NCI-H1930 (cell line): Measurements from ENCODE around the gene MYO3B.
"Not testable (repeated sequence)": the region's sequence is repeated elsewhere in the genome, so short reads cannot be mapped to it uniquely, and the experiment has no call there.

Source experiments
- DNase-seq, 2 experiments: peaks; one replicate each; lab custom pipeline; 2025; lab: John Stamatoyannopoulos, UW

The MYO3B gene

GRCh38 chr2:170263728-170264521 is 86.0 kb downstream of the MYO3B start:
- DNase-seq: not testable (repeated sequence)

- DNase-seq: no peak
Measured at GRCh38 chr2:170264522-170264860, 86.5 kb downstream of the MYO3B start.

DNA sequence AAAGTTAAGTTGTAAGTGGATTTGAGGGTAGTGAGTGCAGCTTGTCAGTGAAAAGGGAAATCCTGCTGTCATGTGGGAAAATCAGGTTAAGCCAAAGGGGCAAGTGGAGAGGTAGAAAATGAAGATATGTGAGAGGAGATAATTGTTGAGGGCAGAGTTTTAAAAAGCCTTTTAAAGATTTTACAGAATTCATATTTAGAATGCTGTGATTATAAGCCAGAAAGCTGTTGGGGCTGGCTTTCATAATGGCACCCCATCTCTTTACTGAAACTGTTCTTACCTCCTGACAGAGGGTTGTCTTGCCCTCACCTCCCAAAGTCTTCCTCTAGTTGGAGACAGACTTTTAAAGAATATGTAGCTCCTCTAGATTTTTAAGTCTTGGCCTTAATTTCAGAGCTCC is 86.9 kb downstream of the MYO3B start:
- DNase-seq: no peak

DNA sequence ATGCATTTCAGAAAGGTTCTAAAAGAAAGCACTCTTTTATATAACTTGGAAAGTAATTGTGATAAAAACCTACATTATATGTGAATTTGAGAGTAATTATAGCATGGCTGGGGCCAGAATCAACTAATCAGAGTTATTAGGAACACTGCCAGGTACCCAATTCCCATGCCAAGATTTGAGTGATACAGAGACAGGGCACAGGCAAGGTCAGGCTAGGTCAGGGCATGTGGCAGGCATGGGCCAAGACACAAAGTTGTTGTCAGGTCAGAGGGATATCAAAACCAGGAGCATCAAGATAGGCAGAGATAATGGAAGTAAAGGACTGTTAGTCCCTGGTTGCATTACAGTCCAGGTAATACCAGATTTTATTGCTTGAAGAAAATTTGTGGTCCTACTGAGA is 87.4 kb downstream of the MYO3B start:
- DNase-seq: no peak

DNA sequence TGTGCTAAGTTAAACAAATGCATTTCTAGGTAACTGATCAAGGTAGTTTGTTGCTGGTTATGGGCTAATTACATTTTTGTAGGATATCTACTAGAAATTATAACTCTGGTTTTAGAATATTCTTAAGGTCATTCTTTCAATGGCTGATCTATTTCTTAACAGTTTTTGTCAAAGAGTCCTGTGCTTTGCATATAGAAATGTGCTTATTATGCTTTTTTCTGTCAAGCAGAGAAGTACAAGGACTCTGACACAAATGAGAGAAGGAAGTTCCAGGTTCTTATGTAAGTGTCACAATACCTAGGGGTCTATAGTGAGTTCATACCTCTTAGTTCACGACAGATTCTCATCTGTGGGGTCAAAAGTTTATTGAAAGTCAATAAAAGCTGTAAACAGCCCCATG is 88.4 kb downstream of the MYO3B start:
- DNase-seq: no peak

DNA sequence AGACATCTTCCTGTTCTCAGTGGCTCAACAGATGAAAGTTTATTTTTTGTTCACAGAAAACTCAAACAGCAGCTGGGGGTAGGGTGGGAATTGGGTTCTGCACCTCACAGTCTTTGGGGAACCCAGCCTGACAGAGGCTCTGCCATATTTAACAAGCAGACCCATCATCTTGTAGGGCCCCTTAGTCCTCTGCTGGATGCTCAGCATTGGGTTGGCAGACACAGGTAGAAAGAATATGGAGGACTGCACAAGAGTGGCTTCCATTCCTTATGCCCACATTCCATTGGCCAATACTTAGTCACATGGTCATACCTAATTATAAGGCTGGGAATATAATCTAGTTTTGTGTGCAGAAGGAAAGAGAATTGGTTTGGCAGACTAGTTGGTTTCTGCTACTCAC is 89.1 kb downstream of the MYO3B start:
- DNase-seq: no peak

GRCh38 chr2:170270278-170270864 is 92.4 kb downstream of the MYO3B start:
- DNase-seq: no peak

DNA sequence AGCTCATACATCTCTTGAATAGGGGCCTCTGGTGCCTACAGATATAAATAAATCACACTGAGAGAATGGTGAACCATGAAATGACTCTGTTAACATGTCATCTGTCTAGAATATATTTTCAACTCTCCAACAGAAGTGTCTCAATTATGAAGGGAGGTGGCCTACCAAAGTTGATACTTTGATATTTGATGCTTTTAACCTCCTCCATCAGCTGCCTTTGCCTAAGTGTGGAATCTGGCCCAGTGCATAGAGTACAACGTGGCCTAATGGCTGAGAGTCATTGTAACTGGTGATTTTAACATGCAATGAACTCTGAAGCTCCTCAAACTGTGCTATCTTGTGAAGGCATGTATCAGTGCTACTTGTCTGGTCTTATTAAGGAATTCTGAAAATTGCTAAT is 93.4 kb downstream of the MYO3B start:
- DNase-seq: peak in 1 of 2 experiments; percentile 37

DNA sequence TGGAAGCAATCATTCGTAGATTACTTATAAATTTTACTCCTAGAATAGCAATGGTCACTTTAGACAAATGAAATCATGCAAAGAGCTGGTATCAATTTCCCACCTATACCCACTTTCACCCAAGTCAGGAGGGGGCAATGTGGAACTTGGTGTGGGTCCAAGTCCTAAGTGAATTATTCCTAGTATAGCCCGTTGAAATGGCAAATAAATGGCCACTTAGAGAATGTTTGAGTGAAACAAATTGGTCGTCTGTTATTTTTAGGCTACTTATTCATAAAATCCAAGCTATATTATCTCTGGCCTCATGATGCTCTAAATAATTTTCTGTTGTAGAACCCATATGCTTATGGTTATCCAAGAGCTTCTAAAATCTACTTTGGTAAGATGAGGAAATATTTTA is 98.1 kb downstream of the MYO3B start:
- DNase-seq: peak in 1 of 2 experiments; percentile 21

GRCh38 chr2:170276925-170277629 is 99.1 kb downstream of the MYO3B start:
- peak; percentile 83 to 93 for DNase-seq

- peak; percentile 77 to 89 for DNase-seq
Measured at GRCh38 chr2:170277951-170278350, 100.0 kb downstream of the MYO3B start.

- DNase-seq: not testable (repeated sequence)
Measured at GRCh38 chr2:170279615-170280014, 101.7 kb downstream of the MYO3B start.

DNA sequence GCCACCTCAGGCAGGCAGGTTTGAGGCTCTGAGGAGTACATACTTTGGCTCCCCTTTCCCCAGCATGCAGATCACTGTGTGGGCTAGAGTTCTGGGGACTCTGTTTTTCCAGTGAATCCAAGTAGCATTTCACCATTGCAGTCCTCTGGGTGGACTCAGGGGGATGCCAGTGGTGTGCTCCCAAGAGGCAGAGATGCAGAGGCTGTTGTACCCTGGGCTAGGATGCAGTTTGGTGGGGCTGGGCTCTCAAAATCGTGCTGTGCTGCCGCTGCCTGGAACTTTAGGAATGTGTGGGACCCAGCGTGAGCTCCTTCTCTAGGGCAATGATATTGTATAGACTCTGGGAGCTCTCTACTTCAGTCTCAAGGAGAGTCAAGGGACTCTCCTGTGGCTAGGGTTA is 104.9 kb downstream of the MYO3B start:
- no peak for DNase-seq

GRCh38 chr2:170284205-170284604 is 106.3 kb downstream of the MYO3B start:
- DNase-seq: no peak

- no peak for DNase-seq
Measured at GRCh38 chr2:170288859-170289258, 110.9 kb downstream of the MYO3B start.

DNA sequence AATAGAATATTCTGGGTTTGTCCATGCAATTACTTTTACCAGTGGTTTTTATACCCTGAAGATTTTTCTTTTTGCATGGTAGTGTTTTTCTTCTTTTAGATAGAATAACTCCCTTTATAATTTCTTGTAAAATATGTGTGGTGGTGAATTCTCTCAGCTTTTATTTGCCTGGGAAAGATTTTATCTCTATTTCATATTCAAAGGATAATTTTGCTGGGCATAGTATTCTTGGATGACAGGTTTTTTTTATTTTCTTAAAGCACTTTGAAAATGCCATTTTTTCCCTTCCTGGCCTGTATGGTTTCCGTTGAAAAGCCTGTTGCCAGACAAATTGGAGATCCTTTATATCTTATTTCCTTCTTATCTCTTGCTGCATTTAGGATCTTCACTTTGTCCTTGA is 113.5 kb downstream of the MYO3B start:
- DNase-seq: no peak

- no peak for DNase-seq
Measured at GRCh38 chr2:170292415-170292814, 114.5 kb downstream of the MYO3B start.

DNA sequence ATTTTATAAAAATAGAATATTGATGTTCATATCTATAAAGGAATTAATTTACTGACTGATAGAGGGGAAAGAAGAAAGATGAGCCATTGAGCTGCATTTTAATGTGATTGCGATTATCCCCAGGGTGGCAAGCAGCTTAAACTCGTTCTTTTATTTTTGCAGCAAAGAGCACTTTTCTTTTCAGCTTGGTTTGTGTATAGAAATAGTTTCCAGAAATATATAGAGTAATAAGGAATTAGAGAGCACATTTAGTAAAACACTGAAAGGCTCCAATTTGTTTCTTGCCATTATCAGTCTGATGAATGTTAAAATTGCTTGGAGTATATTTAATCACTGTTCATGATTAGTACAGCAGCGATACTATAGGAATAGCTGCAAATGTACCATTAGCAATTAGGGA is 119.5 kb downstream of the MYO3B start:
- no peak for DNase-seq

DNA sequence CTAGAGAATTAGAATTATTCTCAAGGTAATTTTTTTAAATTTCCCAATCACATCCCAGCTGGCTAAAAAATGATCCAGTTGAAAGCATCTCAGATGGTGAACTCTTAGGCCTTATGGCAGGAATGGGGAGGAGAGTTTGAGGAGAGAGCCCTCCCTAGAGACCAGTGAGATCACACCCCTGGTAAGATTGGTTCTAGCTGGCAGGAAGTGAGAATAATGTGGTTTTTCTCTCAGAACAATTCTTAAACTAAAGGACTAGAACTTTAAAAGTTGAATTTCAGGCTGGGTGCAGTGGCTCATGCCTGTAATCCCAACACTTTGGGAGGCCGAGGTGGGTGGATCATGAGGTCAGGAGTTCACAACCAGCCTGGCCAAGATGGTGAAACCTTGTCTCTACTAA is 120.2 kb downstream of the MYO3B start:
- no peak for DNase-seq

DNA sequence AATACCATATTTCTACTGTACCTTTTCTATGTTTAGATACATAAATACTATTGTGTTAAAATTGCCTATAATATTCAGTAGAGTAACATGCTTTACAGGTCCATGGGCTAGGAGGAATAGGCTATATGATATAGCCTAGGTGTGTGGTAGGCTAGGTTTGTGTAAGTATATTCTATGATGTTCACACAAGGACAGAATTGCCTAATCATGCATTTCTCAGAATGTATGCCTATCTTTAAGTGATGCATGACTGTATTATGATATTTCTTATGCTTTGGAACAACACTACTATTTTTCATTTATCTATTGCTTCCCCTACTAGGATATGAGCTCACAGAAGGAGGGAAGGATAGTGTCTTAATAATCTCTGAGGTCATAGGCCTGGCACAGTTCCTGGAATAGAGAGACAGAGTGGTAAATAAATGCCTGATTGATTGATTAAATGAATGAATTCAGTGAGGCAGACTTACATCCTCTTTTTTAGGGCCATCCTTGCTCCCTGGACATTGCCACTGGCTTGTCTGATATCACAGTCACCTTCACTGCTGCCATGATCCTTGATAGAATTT is 121.0 kb downstream of the MYO3B start:
- no peak for DNase-seq

DNA sequence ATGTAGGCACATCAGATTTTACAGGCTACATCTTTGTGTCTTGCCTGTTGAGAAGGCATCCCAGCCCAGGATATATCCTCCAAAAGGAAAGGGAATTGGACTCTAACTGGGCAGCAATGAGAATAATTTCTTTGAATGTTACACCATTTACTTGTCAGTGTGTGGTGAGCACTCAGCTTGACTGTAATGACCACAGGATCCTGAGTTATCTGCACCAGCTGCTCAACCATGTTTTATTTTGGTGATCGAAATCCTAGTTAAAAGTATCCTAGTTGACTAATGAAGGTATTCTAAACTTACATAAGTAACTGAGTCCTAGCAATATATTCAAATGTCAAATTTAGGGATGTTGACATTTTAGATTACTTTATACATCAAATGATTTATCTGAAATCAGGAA is 123.0 kb downstream of the MYO3B start:
- DNase-seq: no peak

- DNase-seq: no peak
Measured at GRCh38 chr2:170301626-170302025, 123.7 kb downstream of the MYO3B start.

GRCh38 chr2:170305711-170306110 is 127.8 kb downstream of the MYO3B start:
- DNase-seq: no peak
